Neuronal stem cell (in vitro differentiated cells): ENCODE results near the gene MLANA. TPM values are rescaled to one million over a fixed set of nuclear protein-coding genes. Genes with fewer than 3 reads are reported as not detected.

ENCODE experiments used
- DNase-seq: peaks from one replicate; pipeline ENCODE4 v3.0.0-alpha.2; 2013; ENCODE audit warnings: low spot score
- H2AFZ ChIP-seq: one replicate; pipeline ENCODE4 v1.6.1; 2013; ENCODE audit warnings: mild to moderate bottlenecking, low read length, inconsistent platforms
- H2AK5ac ChIP-seq: 2 replicates; pipeline ENCODE4 v1.6.1; 2013; ENCODE audit warnings: low read depth, mild to moderate bottlenecking, inconsistent platforms, low read length, moderate library complexity, mixed read lengths
- H2BK120ac ChIP-seq: 2 replicates; pipeline ENCODE4 v1.6.1; 2013; ENCODE audit warnings: low read depth, mild to moderate bottlenecking, inconsistent platforms, low read length, moderate library complexity, mixed read lengths
- H2BK12ac ChIP-seq: one replicate; pipeline ENCODE4 v1.6.1; 2013; ENCODE audit warnings: low read length, inconsistent platforms
- H2BK15ac ChIP-seq: 2 replicates; pipeline ENCODE4 v1.6.1; 2013; ENCODE audit warnings: mild to moderate bottlenecking, low read length, inconsistent platforms, mixed read lengths
- H2BK5ac ChIP-seq: one replicate; pipeline ENCODE4 v1.6.1; 2013; ENCODE audit warnings: inconsistent platforms, mild to moderate bottlenecking, low read length, moderate library complexity
- H3K14ac ChIP-seq: one replicate; pipeline ENCODE4 v1.6.1; 2013; ENCODE audit warnings: low read length, inconsistent platforms
- H3K18ac ChIP-seq: 2 replicates; pipeline ENCODE4 v1.6.1; 2013; ENCODE audit warnings: low read length, inconsistent platforms
- H3K23ac ChIP-seq: 2 replicates; pipeline ENCODE4 v1.6.1; 2013; ENCODE audit warnings: low read depth, mild to moderate bottlenecking, mixed read lengths, low read length, inconsistent platforms; ENCODE audit not compliant: poor library complexity
- H3K27ac ChIP-seq: replicated peaks from 3 replicates; pipeline ENCODE4 v1.5.1; 2013; ENCODE audit warnings: low read length, inconsistent platforms
- H3K27me3 ChIP-seq, 3 experiments: 2 replicates each; pipeline ENCODE4 v1.6.1; 2013; ENCODE audit warnings: low read length in 3 of 3, mild to moderate bottlenecking in 2 of 3, inconsistent platforms in 1 of 3, low read depth in 1 of 3, mixed read lengths in 1 of 3, moderate library complexity in 1 of 3; ENCODE audit not compliant: control insufficient read depth in 3 of 3, insufficient read depth in 3 of 3
- H3K36me3 ChIP-seq, 2 donors: replicated peaks in 1 of 2; 2 replicates each; pipeline ENCODE4 v1.6.1; 2013; ENCODE audit warnings: low read length in 2 of 2; ENCODE audit not compliant: control insufficient read depth in 2 of 2, insufficient read depth in 2 of 2
- H3K4ac ChIP-seq: 2 replicates; pipeline ENCODE4 v1.6.1; 2013; ENCODE audit warnings: inconsistent platforms, mild to moderate bottlenecking, low read length, moderate library complexity
- H3K4me1 ChIP-seq, 2 donors: 1 replicate in 1 of 2; 2 replicates in 1 of 2; pipeline ENCODE4 v1.6.1; 2013; ENCODE audit warnings: low read length in 2 of 2, low read depth in 1 of 2; ENCODE audit not compliant: control insufficient read depth in 2 of 2, insufficient read depth in 1 of 2
- H3K4me2 ChIP-seq: one replicate; pipeline ENCODE4 v1.6.1; 2013; ENCODE audit warnings: mild to moderate bottlenecking, low read length, inconsistent platforms; ENCODE audit not compliant: insufficient read depth, poor library complexity, severe bottlenecking
- H3K4me3 ChIP-seq, 2 donors: 2 replicates each; pipeline ENCODE4 v1.5.1; 2013; ENCODE audit warnings: low read length in 2 of 2, mild to moderate bottlenecking in 2 of 2, inconsistent platforms in 1 of 2, moderate library complexity in 1 of 2
- H3K79me1 ChIP-seq: one replicate; pipeline ENCODE4 v1.6.1; 2013; ENCODE audit warnings: low read depth, mild to moderate bottlenecking, inconsistent platforms, low read length, moderate library complexity
- H3K9ac ChIP-seq: one replicate; pipeline ENCODE4 v1.6.1; 2013; ENCODE audit warnings: mild to moderate bottlenecking, low read depth, low read length, inconsistent platforms; ENCODE audit not compliant: poor library complexity
- H3K9me3 ChIP-seq, 2 donors: replicated peaks in 1 of 2; 2 replicates each; pipeline versions ENCODE3 to v1.6.1; 2013; ENCODE audit warnings: low read length in 2 of 2, mild to moderate bottlenecking in 2 of 2, inconsistent platforms in 1 of 2, low read depth in 1 of 2, mixed read lengths in 1 of 2, moderate library complexity in 1 of 2; ENCODE audit not compliant: control insufficient read depth in 2 of 2, insufficient read depth in 1 of 2
- H4K8ac ChIP-seq: one replicate; pipeline ENCODE4 v1.6.1; 2013; ENCODE audit warnings: low read depth, mild to moderate bottlenecking, inconsistent platforms, low read length, moderate library complexity
- H4K91ac ChIP-seq: one replicate; pipeline ENCODE4 v1.6.1; 2013; ENCODE audit warnings: low read length, low read depth, mild to moderate bottlenecking, inconsistent platforms; ENCODE audit not compliant: poor library complexity
- WGBS, 2 donors: extraction: QIAGEN DNeasy Blood & Tissue Kit; methylation state at CpG; one replicate each; pipeline ENCODE4 v1.1.7; 2013; ENCODE audit warnings: missing lambda C conversion rate in 2 of 2, mixed read lengths in 1 of 2; ENCODE audit not compliant: insufficient read length in 2 of 2, insufficient replicate concordance in 1 of 2; ENCODE audit errors: extremely low coverage in 2 of 2; 5-methylcytosine and 5-hydroxymethylcytosine counted together
- polyA plus RNA-seq, 2 experiments: library from polyadenylated mRNA; stranded (reverse); fragments of 200-250 nt; gene quantifications; one replicate each; pipeline ENCODE4 v1.2.3, GENCODE V29; 2013

The MLANA gene
- polyA plus RNA-seq (2013, experiment 1 of 2), result not detected
- polyA plus RNA-seq (2013, experiment 2 of 2), result not detected

DNA sequence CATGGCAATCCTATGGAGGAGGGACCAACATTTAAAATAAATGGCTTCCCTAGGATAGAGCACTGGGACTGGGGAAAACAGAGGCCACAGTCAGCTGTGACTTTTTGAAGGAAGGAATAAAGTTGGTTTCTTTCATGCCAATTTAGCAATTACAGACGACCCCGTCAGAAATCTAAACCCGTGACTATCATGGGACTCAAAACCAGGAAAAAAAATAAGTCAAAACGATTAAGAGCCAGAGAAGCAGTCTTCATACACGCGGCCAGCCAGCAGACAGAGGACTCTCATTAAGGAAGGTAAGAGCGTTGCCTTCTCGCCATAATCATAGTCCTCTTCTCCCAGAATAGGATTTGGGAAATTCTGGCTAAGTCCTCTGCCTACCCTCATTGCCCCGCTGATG lies at the start of gene MLANA:
Gene MLANA (plus strand): TSS at position 249 of the 400 bp plus-strand sequence. CDS start 1,586 bp downstream, outside the sequence.
- H2AFZ ChIP-seq, result no peak within 1 kb of the TSS
- no peak within 1 kb of the TSS for H3K4ac ChIP-seq
- no peak within 1 kb of the TSS for H4K91ac ChIP-seq
- H3K9me3 ChIP-seq, result no peaks in the 10 kb centered on the region
- H3K9ac ChIP-seq, result no peak within 1 kb of the TSS
- H3K18ac ChIP-seq, result no peak within 1 kb of the TSS
- H3K23ac ChIP-seq, result no peak within 1 kb of the TSS
- no peaks in the 10 kb centered on the region for H3K79me1 ChIP-seq
- H3K4me2 ChIP-seq, result no peak within 1 kb of the TSS
- H2BK15ac ChIP-seq, result no peak within 1 kb of the TSS
- no peak within 1 kb of the TSS for H3K14ac ChIP-seq
- no peak within 1 kb of the TSS for H2BK5ac ChIP-seq
- H3K4me3 ChIP-seq, result no peak within 1 kb of the TSS
- H3K36me3 ChIP-seq, result no peaks in the 10 kb centered on the region
- H2BK120ac ChIP-seq, result no peak within 1 kb of the TSS
- no peak within 1 kb of the TSS for H4K8ac ChIP-seq
- no peak within 1 kb of the TSS for H2AK5ac ChIP-seq
- no peak within 1 kb of the TSS for H2BK12ac ChIP-seq
- DNase-seq, result no peak
- no peak within 1 kb of the TSS for H3K27ac ChIP-seq
- no peaks in the 10 kb centered on the region for H3K27me3 ChIP-seq
- WGBS, 2 donors, result no CpG with 5 or more reads among the region's 9 CpGs
- peaks cover 0 to 3% of the 10 kb centered on the region in 2 donors for H3K4me1 ChIP-seq

GRCh38 chr9:5841771-5842573 lies 48.7 kb upstream of the MLANA start:
- peaks cover 6 to 8% of the 10 kb centered on the region in 2 donors for H3K4me1 ChIP-seq
- no peak overlapping the region for H2BK12ac ChIP-seq
- H3K36me3 ChIP-seq, result no peaks in the 10 kb centered on the region
- H3K27me3 ChIP-seq, result no peaks in the 10 kb centered on the region
- H2BK120ac ChIP-seq, result no peak overlapping the region
- no peak overlapping the region for H3K4me2 ChIP-seq
- H3K18ac ChIP-seq, result no peak overlapping the region
- no peak overlapping the region for H4K91ac ChIP-seq
- H2AFZ ChIP-seq, result no peak overlapping the region
- H2BK15ac ChIP-seq, result no peak overlapping the region
- no peak for DNase-seq
- H3K9ac ChIP-seq, result no peak overlapping the region
- H3K9me3 ChIP-seq, result no peaks in the 10 kb centered on the region
- H4K8ac ChIP-seq, result no peak overlapping the region
- H3K4ac ChIP-seq, result no peak overlapping the region
- no peak overlapping the region for H3K14ac ChIP-seq
- H2AK5ac ChIP-seq, result no peak overlapping the region
- H3K27ac ChIP-seq, result no peak overlapping the region
- H3K79me1 ChIP-seq, result no peaks in the 10 kb centered on the region
- H3K4me3 ChIP-seq, result no peak overlapping the region
- H2BK5ac ChIP-seq, result no peak overlapping the region
- no peak overlapping the region for H3K23ac ChIP-seq
- WGBS, 2 donors, result no CpG with 5 or more reads among the region's 12 CpGs

- H3K23ac ChIP-seq, result no peak overlapping the region
- H2BK5ac ChIP-seq, result no peak overlapping the region
- no peak overlapping the region for H3K27ac ChIP-seq
- no peak for DNase-seq
- no peak overlapping the region for H2BK120ac ChIP-seq
- no peak overlapping the region for H3K9ac ChIP-seq
- no peak overlapping the region for H2BK12ac ChIP-seq
- H3K79me1 ChIP-seq, result no peaks in the 10 kb centered on the region
- H3K14ac ChIP-seq, result no peak overlapping the region
- no peak overlapping the region for H3K4me3 ChIP-seq
- H4K91ac ChIP-seq, result no peak overlapping the region
- no peak overlapping the region for H3K4ac ChIP-seq
- no peak overlapping the region for H2BK15ac ChIP-seq
- H3K9me3 ChIP-seq, result no peaks in the 10 kb centered on the region
- H2AFZ ChIP-seq, result peak overlapping the region; percentile 90
- no CpG with 5 or more reads among the region's 5 CpGs for WGBS, 2 donors
- H3K27me3 ChIP-seq, result no peaks in the 10 kb centered on the region
- no peak overlapping the region for H3K18ac ChIP-seq
- H3K36me3 ChIP-seq, result no peaks in the 10 kb centered on the region
- peaks cover 6 to 8% of the 10 kb centered on the region in 2 donors for H3K4me1 ChIP-seq
- H4K8ac ChIP-seq, result no peak overlapping the region
- H2AK5ac ChIP-seq, result no peak overlapping the region
- no peak overlapping the region for H3K4me2 ChIP-seq
Measured at GRCh38 chr9:5842929-5843793, 47.5 kb upstream of the MLANA start.
